Effector memory CD8-positive, alpha-beta T cell (primary cell): ENCODE results near the gene SPOUT1.
"Not testable (repeated sequence)": the region's sequence is repeated elsewhere in the genome, so short reads cannot be mapped to it uniquely, and the experiment has no call there.

Source experiments
- ATAC-seq: fragments of 150-1000 bp; cut with Tn5 transposase; replicated peaks from 2 replicates; pipeline ENCODE4 v1.10.0; 2021; ENCODE audit warnings: mild to moderate bottlenecking, moderate library complexity
- DNase-seq, 3 experiments: peaks; one replicate each; pipeline ENCODE4 v3.0.0; 2021
- H3K27ac Mint-ChIP-seq, 2 donors: one replicate each; pipeline ENCODE4 v1.8.0; 2022; ENCODE audit warnings: mild to moderate bottlenecking in 2 of 2, mixed read lengths in 2 of 2, moderate library complexity in 2 of 2
- H3K27me3 Mint-ChIP-seq, 2 donors: one replicate each; pipeline ENCODE4 v1.8.0; 2022; ENCODE audit warnings: mixed read lengths in 2 of 2
- H3K36me3 Mint-ChIP-seq: one replicate; pipeline ENCODE4 v1.8.0; 2022; ENCODE audit warnings: mild to moderate bottlenecking, moderate library complexity, mixed read lengths; ENCODE audit not compliant: insufficient read depth
- H3K4me1 Mint-ChIP-seq, 2 donors: one replicate each; pipeline ENCODE4 v1.8.0; 2022; ENCODE audit warnings: low read depth in 2 of 2, mixed read lengths in 2 of 2
- H3K4me3 Mint-ChIP-seq, 2 donors: one replicate each; pipeline ENCODE4 v1.8.0; 2022; ENCODE audit warnings: mild to moderate bottlenecking in 2 of 2, mixed read lengths in 2 of 2, moderate library complexity in 2 of 2
- H3K9me3 Mint-ChIP-seq, 2 donors: one replicate each; pipeline ENCODE4 v1.8.0; 2022; ENCODE audit warnings: mixed read lengths in 2 of 2
- total RNA-seq, 9 experiments: gene quantifications; one replicate each; lab custom pipeline; 2026; lab: John Stamatoyannopoulos, UW

SPOUT1 gene, protein sequence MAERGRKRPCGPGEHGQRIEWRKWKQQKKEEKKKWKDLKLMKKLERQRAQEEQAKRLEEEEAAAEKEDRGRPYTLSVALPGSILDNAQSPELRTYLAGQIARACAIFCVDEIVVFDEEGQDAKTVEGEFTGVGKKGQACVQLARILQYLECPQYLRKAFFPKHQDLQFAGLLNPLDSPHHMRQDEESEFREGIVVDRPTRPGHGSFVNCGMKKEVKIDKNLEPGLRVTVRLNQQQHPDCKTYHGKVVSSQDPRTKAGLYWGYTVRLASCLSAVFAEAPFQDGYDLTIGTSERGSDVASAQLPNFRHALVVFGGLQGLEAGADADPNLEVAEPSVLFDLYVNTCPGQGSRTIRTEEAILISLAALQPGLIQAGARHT
- total RNA-seq: 0 to 1.0 (median 0.79) reads per million in 9 experiments

DNA sequence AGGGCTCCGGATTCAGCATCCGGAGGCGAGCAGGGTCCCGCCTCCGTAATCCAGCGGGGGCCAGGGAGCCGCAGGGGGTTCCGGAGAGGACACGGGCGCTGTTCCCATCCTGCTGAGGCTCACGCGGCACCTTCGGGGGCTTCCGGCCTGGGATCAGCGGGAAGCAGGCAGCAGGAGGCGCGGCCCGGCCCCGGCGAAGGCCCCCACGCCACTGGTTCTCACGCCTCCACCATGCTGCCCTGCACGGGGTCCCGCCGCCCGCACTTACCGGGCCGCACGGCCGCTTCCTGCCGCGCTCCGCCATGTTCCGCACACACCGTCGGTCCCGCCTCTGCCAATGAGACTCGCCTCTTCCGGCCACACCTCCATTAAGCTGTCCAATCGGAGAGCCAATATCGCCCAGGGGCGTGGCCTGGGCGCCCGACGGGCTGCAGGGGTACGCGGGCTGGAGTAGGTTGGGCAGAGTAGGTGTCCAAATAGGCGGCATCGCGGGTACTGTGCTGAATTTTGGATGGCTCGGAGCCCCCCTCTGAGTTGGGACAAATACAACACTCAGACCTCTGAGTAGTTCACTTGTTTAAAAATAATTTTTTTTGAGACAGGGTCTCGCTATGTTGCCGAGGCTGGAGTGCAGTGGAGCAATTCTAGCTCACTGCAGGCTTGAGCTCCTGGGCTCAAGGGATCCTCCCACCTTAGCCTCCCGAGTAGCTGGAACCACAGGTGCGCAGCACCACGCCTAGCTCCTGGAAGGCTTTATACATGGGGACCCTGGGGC is at the start of gene SPOUT1:
TSS of gene SPOUT1 (minus strand) at position 318 of the 775 bp plus-strand sequence. CDS start at position 304, 14 bp downstream.
- peak; percentile 97 for ATAC-seq
- H3K36me3 Mint-ChIP-seq: peaks cover 24% of the 10 kb centered on the region
- H3K4me3 Mint-ChIP-seq: peak within 1 kb of the TSS; percentile 96 to 97
- H3K27me3 Mint-ChIP-seq: no peaks in the 10 kb centered on the region
- peak; percentile 91 to 94 (median 92) for DNase-seq
- H3K27ac Mint-ChIP-seq: peak within 1 kb of the TSS; percentile 96
- no peaks in the 10 kb centered on the region for H3K9me3 Mint-ChIP-seq
- H3K4me1 Mint-ChIP-seq: peaks cover 9 to 19% of the 10 kb centered on the region in 2 donors

- ATAC-seq: no peak
- no peak for DNase-seq
- Mint-ChIP-seq H3K4me3 (no peak overlapping the region), H3K4me1 (peaks cover 19% of the 10 kb centered on the region in 2 donors), H3K27ac (peak overlapping the region in 1 of 2 donors; percentile 57), H3K9me3 (no peaks in the 10 kb centered on the region), H3K27me3 (no peaks in the 10 kb centered on the region), H3K36me3 (peaks cover 26% of the 10 kb centered on the region)
Measured at GRCh38 chr9:128877852-128878251, 48.3 kb upstream of the SPOUT1 start.

- H3K27ac Mint-ChIP-seq, H3K27me3 Mint-ChIP-seq, DNase-seq, H3K9me3 Mint-ChIP-seq, H3K36me3 Mint-ChIP-seq, H3K4me3 Mint-ChIP-seq, H3K4me1 Mint-ChIP-seq, ATAC-seq: not testable (repeated sequence)
Measured at GRCh38 chr9:128870941-128871265, 41.3 kb upstream of the SPOUT1 start.

GRCh38 chr9:128870128-128870940 is 40.7 kb upstream of the SPOUT1 start:
- Mint-ChIP-seq H3K4me3 (no peak overlapping the region), H3K9me3 (no peaks in the 10 kb centered on the region), H3K27me3 (no peaks in the 10 kb centered on the region), H3K4me1 (no peaks in the 10 kb centered on the region), H3K27ac (no peak overlapping the region), H3K36me3 (peaks cover 9% of the 10 kb centered on the region)
- no peak for DNase-seq
- ATAC-seq: no peak

DNA sequence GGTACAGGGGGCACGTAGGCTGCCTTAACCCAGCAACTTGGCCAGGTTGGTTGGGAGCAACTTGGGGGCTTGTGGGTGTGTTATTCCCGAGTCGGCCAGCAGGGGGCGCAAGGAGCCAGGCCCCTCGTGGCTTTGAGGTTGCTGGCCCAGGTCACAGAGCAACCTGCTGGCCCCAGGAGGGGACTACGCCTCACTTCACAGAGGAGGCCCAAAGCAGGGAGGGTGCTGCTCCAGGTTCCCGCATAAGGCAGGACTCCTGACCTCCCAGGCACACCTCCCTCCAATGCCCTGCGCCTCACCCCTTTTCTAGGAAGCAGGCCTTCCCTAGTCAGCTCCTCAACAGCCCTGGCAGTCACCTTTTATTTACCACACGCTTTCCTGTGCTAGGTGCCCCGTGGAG is 34.1 kb upstream of the SPOUT1 start:
- Mint-ChIP-seq H3K9me3 (no peaks in the 10 kb centered on the region), H3K27ac (peak overlapping the region in 1 of 2 donors; percentile 71)
- ATAC-seq: peak; percentile 99

DNA sequence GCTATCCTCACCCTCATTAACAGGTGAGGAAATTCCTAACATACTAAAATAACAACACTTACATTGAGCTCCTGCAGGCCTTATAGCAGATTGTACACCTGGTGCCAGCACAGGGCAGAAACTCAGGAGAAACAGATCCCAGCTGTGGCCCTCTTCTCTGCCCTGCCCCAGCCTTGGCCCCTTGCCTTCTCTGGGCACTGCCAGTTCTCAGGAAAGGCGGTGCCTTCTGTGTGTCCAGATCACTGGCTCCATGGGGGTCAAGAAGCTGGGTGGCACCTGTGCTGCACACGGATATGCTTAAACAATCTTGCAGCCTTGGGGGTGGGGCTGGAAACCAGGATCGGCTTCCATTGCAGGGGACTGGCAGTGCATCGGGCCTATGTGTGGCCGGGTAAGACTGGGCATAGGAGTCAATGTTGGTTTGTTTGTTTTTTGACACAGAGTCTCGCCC is 32.8 kb upstream of the SPOUT1 start:
- no peak overlapping the region for H3K27ac Mint-ChIP-seq

More for the DNA sequence above, 34.1 kb upstream of the SPOUT1 start:
- peaks cover 0 to 4% of the 10 kb centered on the region in 2 donors for H3K4me1 Mint-ChIP-seq
- peaks cover 8% of the 10 kb centered on the region for H3K36me3 Mint-ChIP-seq
- peak; percentile 84 to 85 (median 84) for DNase-seq
- no peaks in the 10 kb centered on the region for H3K27me3 Mint-ChIP-seq
- H3K4me3 Mint-ChIP-seq: no peak overlapping the region

GRCh38 chr9:128861501-128861900 is 31.9 kb upstream of the SPOUT1 start:
- no peaks in the 10 kb centered on the region for H3K9me3 Mint-ChIP-seq
- ATAC-seq (no peak), DNase-seq (no peak)
- no peaks in the 10 kb centered on the region for H3K27me3 Mint-ChIP-seq
- H3K27ac Mint-ChIP-seq: no peak overlapping the region
- H3K4me1 Mint-ChIP-seq: peaks cover 0 to 4% of the 10 kb centered on the region in 2 donors
- no peak overlapping the region for H3K4me3 Mint-ChIP-seq
- peaks cover 13% of the 10 kb centered on the region for H3K36me3 Mint-ChIP-seq

More for the DNA sequence above, 32.8 kb upstream of the SPOUT1 start:
- H3K4me3 Mint-ChIP-seq: no peak overlapping the region
- no peaks in the 10 kb centered on the region for H3K27me3 Mint-ChIP-seq
- no peak for DNase-seq
- ATAC-seq: no peak
- peaks cover 0 to 4% of the 10 kb centered on the region in 2 donors for H3K4me1 Mint-ChIP-seq
- H3K36me3 Mint-ChIP-seq: peaks cover 13% of the 10 kb centered on the region
- H3K9me3 Mint-ChIP-seq: no peaks in the 10 kb centered on the region

GRCh38 chr9:128860937-128861336 is 31.3 kb upstream of the SPOUT1 start:
- H3K36me3 Mint-ChIP-seq: peaks cover 13% of the 10 kb centered on the region

DNA sequence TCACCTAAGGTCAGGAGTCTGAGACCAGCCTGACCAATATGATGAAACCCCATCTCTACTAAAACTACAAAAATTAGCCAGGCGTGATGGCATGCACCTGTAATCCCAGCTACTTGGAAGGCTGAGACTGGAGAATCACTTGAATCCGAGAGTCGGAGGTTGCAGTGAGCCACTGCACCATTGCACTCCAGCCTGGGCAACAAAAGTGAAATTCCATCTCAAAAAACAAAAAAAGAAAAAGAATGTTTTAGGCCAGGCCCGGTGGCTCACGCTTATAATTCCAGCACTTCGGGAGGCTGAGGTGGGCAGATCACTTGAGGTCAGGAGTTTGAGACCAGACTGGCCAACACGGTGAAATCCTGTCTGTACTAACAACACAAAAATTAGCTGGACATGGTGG is 28.9 kb upstream of the SPOUT1 start:
- H3K4me3 Mint-ChIP-seq, DNase-seq, H3K4me1 Mint-ChIP-seq, H3K27ac Mint-ChIP-seq, H3K27me3 Mint-ChIP-seq, H3K9me3 Mint-ChIP-seq, ATAC-seq: not testable (repeated sequence)
- peaks cover 11% of the 10 kb centered on the region for H3K36me3 Mint-ChIP-seq

More at GRCh38 chr9:128860937-128861336, 31.3 kb upstream of the SPOUT1 start:
- Mint-ChIP-seq H3K27ac (no peak overlapping the region), H3K4me1 (peaks cover 0 to 4% of the 10 kb centered on the region in 2 donors), H3K4me3 (no peak overlapping the region), H3K9me3 (no peaks in the 10 kb centered on the region), H3K27me3 (no peaks in the 10 kb centered on the region)
- ATAC-seq: no peak
- no peak for DNase-seq

GRCh38 chr9:128854454-128854853 is 24.9 kb upstream of the SPOUT1 start:
- H3K4me1 Mint-ChIP-seq, DNase-seq, H3K27ac Mint-ChIP-seq, H3K4me3 Mint-ChIP-seq, H3K27me3 Mint-ChIP-seq, ATAC-seq: not testable (repeated sequence)
- peaks cover 15% of the 10 kb centered on the region for H3K36me3 Mint-ChIP-seq
- H3K9me3 Mint-ChIP-seq: peaks cover 2 to 11% of the 10 kb centered on the region in 2 donors

GRCh38 chr9:128852646-128853045 is 23.1 kb upstream of the SPOUT1 start:
- not testable (repeated sequence) for H3K27ac Mint-ChIP-seq, ATAC-seq, H3K27me3 Mint-ChIP-seq, H3K36me3 Mint-ChIP-seq, H3K4me1 Mint-ChIP-seq, DNase-seq, H3K4me3 Mint-ChIP-seq
- peaks cover 2 to 11% of the 10 kb centered on the region in 2 donors for H3K9me3 Mint-ChIP-seq

GRCh38 chr9:128851779-128852600 is 22.4 kb upstream of the SPOUT1 start:
- not testable (repeated sequence) for H3K36me3 Mint-ChIP-seq, ATAC-seq, H3K4me3 Mint-ChIP-seq, H3K27ac Mint-ChIP-seq, H3K27me3 Mint-ChIP-seq, H3K4me1 Mint-ChIP-seq
- peak in 1 of 3 experiments; percentile 14 for DNase-seq
- H3K9me3 Mint-ChIP-seq: peaks cover 2 to 11% of the 10 kb centered on the region in 2 donors
